Uterus (tissue), 2 donors: ENCODE results near the gene SMYD4.

Experiments
- CTCF ChIP-seq, 4 experiments: fragments of 200-600 bp in 2 of 4; fragments of 450-650 bp in 2 of 4; sonication (generic) in 2 of 4; IDR thresholded peaks; one replicate each; pipeline ENCODE4 v1.5.1; 2016 to 2019; ENCODE audit warnings: antibody characterized with exemption in 4 of 4, mild to moderate bottlenecking in 2 of 4, moderate library complexity in 1 of 4
- POLR2A ChIP-seq, 2 donors: fragments of 450-650 bp; IDR thresholded peaks; one replicate each; pipeline ENCODE4 v1.6.1; 2016; ENCODE audit warnings: antibody characterized with exemption in 2 of 2, mild to moderate bottlenecking in 1 of 2, moderate library complexity in 1 of 2

- TF ChIP-seq CTCF (IDR thresholded peaks at IDR 0.05) (no peak), POLR2A (IDR thresholded peaks at IDR 0.05) (no peak)
Measured at GRCh38 chr17:1733759-1734158, 95.9 kb downstream of the SMYD4 start.
